HepG2 (cell line): ENCODE results near the gene DDX10. TPM values are rescaled to one million over a fixed set of nuclear protein-coding genes. Genes with fewer than 3 reads are reported as not detected.

Source experiments
- FOXA1 ChIP-seq, 2 experiments: fragments of 450-650 bp in 1 of 2; sonication (generic) in 1 of 2; formaldehyde crosslinking in 1 of 2; IDR thresholded peaks; 2 replicates each; pipeline versions ENCODE4 v1.4.0 to v1.6.1; 2016 to 2020; ENCODE audit warnings: missing genetic modification reagents in 1 of 2
- GTF2F1 ChIP-seq: fragments of 150-350 bp; IDR thresholded peaks from 2 replicates; pipeline ENCODE4 v1.6.1; 2014; ENCODE audit warnings: low read length
- HES4 ChIP-seq: sonication (generic); formaldehyde crosslinking; IDR thresholded peaks from 2 replicates; pipeline ENCODE4 v1.9.0; 2021; ENCODE audit warnings: mild to moderate bottlenecking, missing genetic modification reagents, borderline replicate concordance
- PRMT3 ChIP-seq: sonication (generic); formaldehyde crosslinking; IDR thresholded peaks from 2 replicates; pipeline ENCODE4 v1.8.1; 2022; ENCODE audit warnings: low read depth, mild to moderate bottlenecking, moderate library complexity, missing genetic modification reagents, borderline replicate concordance
- RBM22 ChIP-seq: fragments of 200-400 bp; formaldehyde crosslinking; optimal IDR thresholded peaks from 2 replicates; pipeline ENCODE3; 2017; ENCODE audit warnings: mild to moderate bottlenecking, low read length, moderate library complexity
- SIN3A ChIP-seq: IDR thresholded peaks from 2 replicates; pipeline ENCODE4 v1.6.1; 2011; ENCODE audit warnings: low read depth, mild to moderate bottlenecking, control low read depth, low read length, borderline replicate concordance
- SNRNP70 ChIP-seq: fragments of 200-400 bp; formaldehyde crosslinking; IDR thresholded peaks from 2 replicates; pipeline ENCODE4 v1.6.1; 2017; ENCODE audit warnings: mild to moderate bottlenecking, low read depth, low read length, moderate library complexity
- ZNF207 ChIP-seq: fragments of 450-650 bp; IDR thresholded peaks from 2 replicates; pipeline ENCODE4 v1.6.1; 2016; ENCODE audit warnings: antibody characterized with exemption, borderline replicate concordance
- polyA plus RNA-seq, 8 experiments: library from polyadenylated mRNA; depleted of rRNA in 3 of 8; stranded (reverse) in 7 of 8; unstranded in 1 of 8; fragments of >200 nt; fragmentation: Illumina TruSeq in 4 of 8; extraction: Trizol in 4 of 8; gene quantifications; 2 replicates each; pipeline versions ENCODE4 v1.2.1 to v1.2.3, GENCODE V29; 2011 to 2016; ENCODE audit warnings: low read depth in 4 of 8, missing spikeins in 1 of 8, mixed read lengths in 1 of 8; ENCODE audit not compliant: insufficient read depth in 1 of 8
- total RNA-seq, 5 experiments: library from RNA; depleted of rRNA; stranded (reverse); fragments of >200 nt; fragmentation: Illumina TruSeq; extraction: Trizol; gene quantifications; 2 replicates each; pipeline ENCODE4 v1.2.3, GENCODE V29; 2016; ENCODE audit warnings: low read depth in 1 of 5
- TF ChIP-seq, protein P1 (sequence below): sonication (generic); IDR thresholded peaks from 2 replicates; pipeline ENCODE4 v1.6.1; 2016; ENCODE audit warnings: low read depth, borderline replicate concordance
- TF ChIP-seq, protein P2 (sequence below): sonication (generic); formaldehyde crosslinking; IDR thresholded peaks from 2 replicates; pipeline ENCODE4 v1.4.0; 2020; ENCODE audit warnings: mild to moderate bottlenecking, low read depth, missing genetic modification reagents
- TF ChIP-seq, protein P3 (sequence below): sonication (generic); formaldehyde crosslinking; IDR thresholded peaks from 2 replicates; pipeline ENCODE4 v1.5.1; 2020; ENCODE audit warnings: mild to moderate bottlenecking, missing genetic modification reagents, borderline replicate concordance
- TF ChIP-seq, protein P4 (sequence below): sonication (generic); formaldehyde crosslinking; IDR thresholded peaks from 2 replicates; pipeline ENCODE4 v1.4.0; 2020; ENCODE audit warnings: mild to moderate bottlenecking, missing genetic modification reagents
- TF ChIP-seq, protein P5 (sequence below): sonication (generic); formaldehyde crosslinking; IDR thresholded peaks from 2 replicates; pipeline ENCODE4 v1.4.0; 2020; ENCODE audit warnings: missing genetic modification reagents

Gene DDX10
- total and polyA plus RNA-seq, 2 of the 13 experiments (the other 11 are each of a cell fraction or from before 2014, with no cell fraction given), result 17.0 to 32.0 TPM

DNA sequence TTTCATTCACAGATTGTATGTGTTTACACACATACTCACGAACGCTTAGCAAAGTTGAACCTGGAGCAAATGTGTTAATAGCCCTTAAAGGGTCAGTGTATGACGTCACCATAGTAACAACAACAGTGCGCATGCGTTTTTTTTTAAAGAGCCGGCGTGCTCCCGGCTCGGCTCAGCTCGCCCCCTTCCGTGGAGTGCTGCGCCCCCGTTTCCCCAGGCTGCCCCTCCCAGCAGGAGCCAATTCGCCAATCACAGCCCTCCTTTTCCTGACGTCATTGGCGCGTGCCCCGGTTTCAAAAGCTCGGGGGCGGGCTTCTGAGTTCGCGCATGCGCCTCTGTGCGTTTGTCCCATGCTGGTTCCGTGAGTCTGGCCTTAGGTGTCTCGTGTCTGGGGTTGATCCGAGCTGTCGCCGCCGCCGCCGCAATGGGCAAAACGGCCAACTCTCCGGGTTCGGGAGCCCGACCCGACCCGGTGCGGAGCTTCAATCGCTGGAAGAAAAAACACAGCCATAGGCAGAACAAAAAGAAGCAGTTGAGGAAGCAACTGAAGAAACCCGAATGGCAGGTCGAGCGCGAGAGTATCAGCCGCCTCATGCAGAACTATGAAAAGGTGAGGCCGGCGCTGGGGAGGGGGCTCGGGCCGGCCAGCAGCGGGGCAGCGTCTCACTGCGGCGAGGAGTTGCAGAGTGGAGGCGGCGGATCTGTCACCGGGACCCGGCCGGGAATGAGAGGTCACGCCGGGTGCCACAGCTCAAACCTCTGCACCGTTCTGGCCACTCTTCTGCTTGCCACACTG is at the start of gene DDX10 (continued):
- TF ChIP-seq SIN3A, result no peak
- no peak for TF ChIP-seq PRMT3
- TF ChIP-seq SNRNP70, result no peak
- TF ChIP-seq, protein P1, sequence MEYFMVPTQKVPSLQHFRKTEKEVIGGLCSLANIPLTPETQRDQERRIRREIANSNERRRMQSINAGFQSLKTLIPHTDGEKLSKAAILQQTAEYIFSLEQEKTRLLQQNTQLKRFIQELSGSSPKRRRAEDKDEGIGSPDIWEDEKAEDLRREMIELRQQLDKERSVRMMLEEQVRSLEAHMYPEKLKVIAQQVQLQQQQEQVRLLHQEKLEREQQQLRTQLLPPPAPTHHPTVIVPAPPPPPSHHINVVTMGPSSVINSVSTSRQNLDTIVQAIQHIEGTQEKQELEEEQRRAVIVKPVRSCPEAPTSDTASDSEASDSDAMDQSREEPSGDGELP, result no peak
- TF ChIP-seq, protein P2, sequence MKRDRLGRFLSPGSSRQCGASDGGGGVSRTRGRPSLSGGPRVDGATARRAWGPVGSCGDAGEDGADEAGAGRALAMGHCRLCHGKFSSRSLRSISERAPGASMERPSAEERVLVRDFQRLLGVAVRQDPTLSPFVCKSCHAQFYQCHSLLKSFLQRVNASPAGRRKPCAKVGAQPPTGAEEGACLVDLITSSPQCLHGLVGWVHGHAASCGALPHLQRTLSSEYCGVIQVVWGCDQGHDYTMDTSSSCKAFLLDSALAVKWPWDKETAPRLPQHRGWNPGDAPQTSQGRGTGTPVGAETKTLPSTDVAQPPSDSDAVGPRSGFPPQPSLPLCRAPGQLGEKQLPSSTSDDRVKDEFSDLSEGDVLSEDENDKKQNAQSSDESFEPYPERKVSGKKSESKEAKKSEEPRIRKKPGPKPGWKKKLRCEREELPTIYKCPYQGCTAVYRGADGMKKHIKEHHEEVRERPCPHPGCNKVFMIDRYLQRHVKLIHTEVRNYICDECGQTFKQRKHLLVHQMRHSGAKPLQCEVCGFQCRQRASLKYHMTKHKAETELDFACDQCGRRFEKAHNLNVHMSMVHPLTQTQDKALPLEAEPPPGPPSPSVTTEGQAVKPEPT (CRISPR knock-in tag), result no peak
- no peak for TF ChIP-seq HES4
- no peak for TF ChIP-seq ZNF207
- TF ChIP-seq, protein P3, sequence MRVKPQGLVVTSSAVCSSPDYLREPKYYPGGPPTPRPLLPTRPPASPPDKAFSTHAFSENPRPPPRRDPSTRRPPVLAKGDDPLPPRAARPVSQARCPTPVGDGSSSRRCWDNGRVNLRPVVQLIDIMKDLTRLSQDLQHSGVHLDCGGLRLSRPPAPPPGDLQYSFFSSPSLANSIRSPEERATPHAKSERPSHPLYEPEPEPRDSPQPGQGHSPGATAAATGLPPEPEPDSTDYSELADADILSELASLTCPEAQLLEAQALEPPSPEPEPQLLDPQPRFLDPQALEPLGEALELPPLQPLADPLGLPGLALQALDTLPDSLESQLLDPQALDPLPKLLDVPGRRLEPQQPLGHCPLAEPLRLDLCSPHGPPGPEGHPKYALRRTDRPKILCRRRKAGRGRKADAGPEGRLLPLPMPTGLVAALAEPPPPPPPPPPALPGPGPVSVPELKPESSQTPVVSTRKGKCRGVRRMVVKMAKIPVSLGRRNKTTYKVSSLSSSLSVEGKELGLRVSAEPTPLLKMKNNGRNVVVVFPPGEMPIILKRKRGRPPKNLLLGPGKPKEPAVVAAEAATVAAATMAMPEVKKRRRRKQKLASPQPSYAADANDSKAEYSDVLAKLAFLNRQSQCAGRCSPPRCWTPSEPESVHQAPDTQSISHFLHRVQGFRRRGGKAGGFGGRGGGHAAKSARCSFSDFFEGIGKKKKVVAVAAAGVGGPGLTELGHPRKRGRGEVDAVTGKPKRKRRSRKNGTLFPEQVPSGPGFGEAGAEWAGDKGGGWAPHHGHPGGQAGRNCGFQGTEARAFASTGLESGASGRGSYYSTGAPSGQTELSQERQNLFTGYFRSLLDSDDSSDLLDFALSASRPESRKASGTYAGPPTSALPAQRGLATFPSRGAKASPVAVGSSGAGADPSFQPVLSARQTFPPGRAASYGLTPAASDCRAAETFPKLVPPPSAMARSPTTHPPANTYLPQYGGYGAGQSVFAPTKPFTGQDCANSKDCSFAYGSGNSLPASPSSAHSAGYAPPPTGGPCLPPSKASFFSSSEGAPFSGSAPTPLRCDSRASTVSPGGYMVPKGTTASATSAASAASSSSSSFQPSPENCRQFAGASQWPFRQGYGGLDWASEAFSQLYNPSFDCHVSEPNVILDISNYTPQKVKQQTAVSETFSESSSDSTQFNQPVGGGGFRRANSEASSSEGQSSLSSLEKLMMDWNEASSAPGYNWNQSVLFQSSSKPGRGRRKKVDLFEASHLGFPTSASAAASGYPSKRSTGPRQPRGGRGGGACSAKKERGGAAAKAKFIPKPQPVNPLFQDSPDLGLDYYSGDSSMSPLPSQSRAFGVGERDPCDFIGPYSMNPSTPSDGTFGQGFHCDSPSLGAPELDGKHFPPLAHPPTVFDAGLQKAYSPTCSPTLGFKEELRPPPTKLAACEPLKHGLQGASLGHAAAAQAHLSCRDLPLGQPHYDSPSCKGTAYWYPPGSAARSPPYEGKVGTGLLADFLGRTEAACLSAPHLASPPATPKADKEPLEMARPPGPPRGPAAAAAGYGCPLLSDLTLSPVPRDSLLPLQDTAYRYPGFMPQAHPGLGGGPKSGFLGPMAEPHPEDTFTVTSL (CRISPR knock-in tag), result no peak
- TF ChIP-seq RBM22, result no peak
- TF ChIP-seq GTF2F1, result no peak
- TF ChIP-seq FOXA1 (IDR thresholded peaks at IDR 0.05), result no peak
- 0 out of 2 replicates have a peak, but pooled peaks have one; percentile 32 for TF ChIP-seq FOXA1 (CRISPR knock-in tag; IDR thresholded peaks at IDR 0.05)
- TF ChIP-seq, protein P4, sequence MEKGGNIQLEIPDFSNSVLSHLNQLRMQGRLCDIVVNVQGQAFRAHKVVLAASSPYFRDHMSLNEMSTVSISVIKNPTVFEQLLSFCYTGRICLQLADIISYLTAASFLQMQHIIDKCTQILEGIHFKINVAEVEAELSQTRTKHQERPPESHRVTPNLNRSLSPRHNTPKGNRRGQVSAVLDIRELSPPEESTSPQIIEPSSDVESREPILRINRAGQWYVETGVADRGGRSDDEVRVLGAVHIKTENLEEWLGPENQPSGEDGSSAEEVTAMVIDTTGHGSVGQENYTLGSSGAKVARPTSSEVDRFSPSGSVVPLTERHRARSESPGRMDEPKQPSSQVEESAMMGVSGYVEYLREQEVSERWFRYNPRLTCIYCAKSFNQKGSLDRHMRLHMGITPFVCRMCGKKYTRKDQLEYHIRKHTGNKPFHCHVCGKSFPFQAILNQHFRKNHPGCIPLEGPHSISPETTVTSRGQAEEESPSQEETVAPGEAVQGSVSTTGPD (CRISPR knock-in tag), result no peak
- TF ChIP-seq, protein P5, sequence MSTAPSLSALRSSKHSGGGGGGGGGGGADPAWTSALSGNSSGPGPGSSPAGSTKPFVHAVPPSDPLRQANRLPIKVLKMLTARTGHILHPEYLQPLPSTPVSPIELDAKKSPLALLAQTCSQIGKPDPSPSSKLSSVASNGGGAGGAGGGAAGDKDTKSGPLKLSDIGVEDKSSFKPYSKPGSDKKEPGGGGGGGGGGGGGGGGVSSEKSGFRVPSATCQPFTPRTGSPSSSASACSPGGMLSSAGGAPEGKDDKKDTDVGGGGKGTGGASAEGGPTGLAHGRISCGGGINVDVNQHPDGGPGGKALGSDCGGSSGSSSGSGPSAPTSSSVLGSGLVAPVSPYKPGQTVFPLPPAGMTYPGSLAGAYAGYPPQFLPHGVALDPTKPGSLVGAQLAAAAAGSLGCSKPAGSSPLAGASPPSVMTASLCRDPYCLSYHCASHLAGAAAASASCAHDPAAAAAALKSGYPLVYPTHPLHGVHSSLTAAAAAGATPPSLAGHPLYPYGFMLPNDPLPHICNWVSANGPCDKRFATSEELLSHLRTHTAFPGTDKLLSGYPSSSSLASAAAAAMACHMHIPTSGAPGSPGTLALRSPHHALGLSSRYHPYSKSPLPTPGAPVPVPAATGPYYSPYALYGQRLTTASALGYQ (CRISPR knock-in tag), result no peak
